Stimulated activated CD8-positive, alpha-beta memory T cell treated with anti-CD3 and anti-CD28 coated beads, Interleukin-7, amount 100 ng/mL, for 1 hour (primary cell): ENCODE data around the gene UNK.

Source experiments
- DNase-seq, 2 donors: peaks; one replicate each; pipeline ENCODE4 v3.0.0-alpha.2; 2020; ENCODE audit warnings: low read depth in 2 of 2

UNK gene

GRCh38 chr17:75873587-75874322 is 89.1 kb downstream of the UNK start:
- DNase-seq: no peak

GRCh38 chr17:75874323-75875181 is 89.9 kb downstream of the UNK start:
- DNase-seq: no peak
